Measurements from ENCODE around the gene TBPL1.
"Not testable (repeated sequence)": the region's sequence is repeated elsewhere in the genome, so short reads cannot be mapped to it uniquely, and the experiment has no call there.

Gene TBPL1

DNA sequence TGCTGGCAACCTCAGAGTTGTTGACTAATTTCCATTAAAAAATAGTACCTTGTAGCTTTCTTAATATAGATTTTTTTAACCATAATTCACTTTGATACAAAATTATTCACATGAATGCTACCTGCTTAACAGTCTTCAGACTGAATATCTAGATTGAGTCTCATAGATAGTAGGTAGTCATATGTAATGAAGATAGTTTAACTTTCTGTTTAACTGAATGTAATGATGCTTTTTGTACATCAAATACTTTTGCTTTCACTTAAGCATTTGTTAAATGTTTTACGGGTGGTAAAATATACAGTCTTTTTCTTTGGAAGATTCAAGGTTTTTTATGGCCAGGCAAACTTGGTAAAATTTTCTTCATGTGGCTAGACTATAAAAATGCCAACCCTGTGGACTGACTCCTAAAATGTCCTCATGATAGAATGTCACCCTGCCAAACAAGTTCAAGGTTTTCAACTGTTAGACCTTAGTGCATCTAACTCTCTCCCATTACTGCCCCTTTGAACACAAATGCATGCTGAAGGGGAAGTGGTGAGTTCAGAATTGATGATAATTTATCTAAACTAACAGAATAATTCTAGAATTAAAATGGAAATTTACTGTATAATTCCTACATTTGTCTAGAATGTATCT, 16.4 kb downstream of the TBPL1 start:
- in situ Hi-C loops (cut with HindIII; ENCODE audit: low pct_unique_long_range_greater_than_20kb, low sequenced_read_pairs) = no loop called here
- no peak for TF ChIP-seq JUND (IDR thresholded peaks at IDR 0.05; ENCODE audit: low read depth)
- no peak for DNase-seq (ENCODE audit: low read depth in 1 of 2, low spot score in 1 of 2)

DNA sequence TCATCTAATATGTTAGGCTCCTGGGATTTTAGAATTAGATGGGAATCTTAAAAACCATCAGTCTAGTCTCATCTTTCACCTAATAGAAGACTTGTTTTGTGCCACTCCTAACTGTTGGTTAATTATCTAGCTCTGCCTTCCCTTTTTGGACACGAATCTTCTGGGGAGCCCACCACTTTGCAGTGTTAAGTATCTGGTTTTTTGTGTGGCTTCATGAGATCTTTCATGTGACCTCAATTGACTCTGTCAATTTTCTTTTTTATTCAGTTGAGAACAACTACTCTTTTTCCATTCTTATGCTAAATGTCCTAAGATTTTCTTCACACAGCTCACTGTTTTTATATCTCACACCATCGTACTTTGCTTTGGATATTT, 16.9 kb downstream of the TBPL1 start:
- in situ Hi-C loops (cut with HindIII; ENCODE audit: low pct_unique_long_range_greater_than_20kb, low sequenced_read_pairs) = no loop called here
- TF ChIP-seq JUND (IDR thresholded peaks at IDR 0.05; ENCODE audit: low read depth) = no peak
- no peak for DNase-seq (ENCODE audit: low read depth in 1 of 2, low spot score in 1 of 2)

DNA sequence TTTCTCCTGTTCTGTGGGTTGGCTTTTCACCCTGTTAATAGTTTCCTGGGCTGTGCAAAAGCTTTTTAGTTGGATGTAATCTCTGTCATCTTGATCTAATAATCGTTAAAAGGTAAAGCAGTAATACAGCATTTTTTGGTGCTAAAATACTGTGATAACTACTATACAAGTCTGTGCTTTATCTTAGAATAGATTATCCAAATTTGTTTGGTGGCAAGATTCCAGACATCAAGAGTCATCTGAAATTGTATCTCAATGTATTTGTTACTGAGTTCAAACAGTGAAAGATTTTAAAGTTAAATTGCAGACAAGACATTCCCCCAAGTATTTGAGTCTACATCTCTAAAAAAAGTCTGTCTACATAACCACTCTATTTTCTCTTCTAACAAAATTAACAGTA, 18.8 kb downstream of the TBPL1 start:
- DNase-seq (ENCODE audit: low read depth in 1 of 2, low spot score in 1 of 2) = no peak
- in situ Hi-C loops (cut with HindIII; ENCODE audit: low pct_unique_long_range_greater_than_20kb, low sequenced_read_pairs) = no loop called here
- no peak for TF ChIP-seq JUND (IDR thresholded peaks at IDR 0.05; ENCODE audit: low read depth)

DNA sequence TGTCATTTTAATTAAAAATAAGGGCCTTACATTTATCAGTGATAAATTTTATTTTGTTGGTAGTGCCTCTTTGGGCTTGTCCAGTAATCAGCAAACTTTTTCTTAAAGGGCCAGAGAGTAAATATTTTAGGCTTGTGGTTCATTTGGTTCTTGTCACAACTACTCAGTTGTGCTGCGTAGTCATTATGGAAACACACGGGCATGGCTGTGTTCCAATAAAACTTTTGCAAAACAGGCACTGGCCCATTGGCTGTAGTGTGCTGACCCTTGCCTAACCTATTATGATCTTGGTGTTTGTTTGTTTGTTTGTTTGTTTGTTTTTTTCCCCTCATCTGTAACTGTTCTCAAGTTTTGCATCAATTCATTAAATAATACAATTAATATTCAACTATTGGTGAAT, 19.4 kb downstream of the TBPL1 start:
- no peak for TF ChIP-seq JUND (IDR thresholded peaks at IDR 0.05; ENCODE audit: low read depth)
- no peak for DNase-seq (ENCODE audit: low read depth in 1 of 2, low spot score in 1 of 2)
- in situ Hi-C loops (cut with HindIII; ENCODE audit: low pct_unique_long_range_greater_than_20kb, low sequenced_read_pairs) = no loop called here

DNA sequence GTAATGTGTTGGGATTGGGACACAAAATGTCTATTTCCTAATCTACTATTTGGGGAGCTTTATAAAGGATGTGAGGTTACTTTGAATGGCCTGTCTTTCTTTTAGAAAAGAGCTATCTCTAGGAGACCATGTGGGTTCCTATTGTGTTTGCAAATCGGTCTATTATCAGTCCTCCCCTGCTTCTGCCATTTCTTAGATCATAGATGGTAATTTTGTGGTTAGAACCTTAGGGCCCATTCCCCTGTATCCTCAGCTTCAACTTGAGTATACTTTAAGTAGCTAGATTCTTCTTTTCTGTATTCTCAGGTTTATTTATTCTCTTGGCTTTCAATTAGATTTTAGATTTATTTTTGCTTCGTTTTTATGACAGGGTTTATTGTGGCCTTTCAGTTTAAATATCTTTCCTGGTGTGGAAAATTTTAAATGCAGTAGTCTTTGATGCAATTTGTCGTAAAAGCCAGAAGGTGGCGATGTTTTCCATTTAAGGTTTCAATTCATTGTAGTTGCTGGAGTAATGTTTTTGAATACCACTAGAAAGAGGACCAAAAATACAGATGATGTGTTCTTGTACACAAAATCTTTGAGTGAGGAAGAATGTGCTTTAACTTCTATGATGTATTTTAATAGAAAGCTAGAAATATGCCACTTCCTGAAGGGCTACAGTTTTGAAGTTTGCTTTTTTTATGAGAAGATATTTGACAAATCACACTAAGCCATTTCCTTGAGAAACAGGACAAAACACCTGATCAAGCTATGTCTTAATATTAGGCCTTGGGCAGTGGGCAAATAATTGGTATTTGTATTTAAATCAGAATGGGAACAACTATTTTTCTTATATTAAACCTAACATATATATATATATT, 20.3 kb downstream of the TBPL1 start:
- no peak for TF ChIP-seq JUND (IDR thresholded peaks at IDR 0.05; ENCODE audit: low read depth)
- in situ Hi-C loops (cut with HindIII; ENCODE audit: low pct_unique_long_range_greater_than_20kb, low sequenced_read_pairs) = no loop called here
- DNase-seq (ENCODE audit: low read depth in 1 of 2, low spot score in 1 of 2) = peak; percentile 16 to 52

DNA sequence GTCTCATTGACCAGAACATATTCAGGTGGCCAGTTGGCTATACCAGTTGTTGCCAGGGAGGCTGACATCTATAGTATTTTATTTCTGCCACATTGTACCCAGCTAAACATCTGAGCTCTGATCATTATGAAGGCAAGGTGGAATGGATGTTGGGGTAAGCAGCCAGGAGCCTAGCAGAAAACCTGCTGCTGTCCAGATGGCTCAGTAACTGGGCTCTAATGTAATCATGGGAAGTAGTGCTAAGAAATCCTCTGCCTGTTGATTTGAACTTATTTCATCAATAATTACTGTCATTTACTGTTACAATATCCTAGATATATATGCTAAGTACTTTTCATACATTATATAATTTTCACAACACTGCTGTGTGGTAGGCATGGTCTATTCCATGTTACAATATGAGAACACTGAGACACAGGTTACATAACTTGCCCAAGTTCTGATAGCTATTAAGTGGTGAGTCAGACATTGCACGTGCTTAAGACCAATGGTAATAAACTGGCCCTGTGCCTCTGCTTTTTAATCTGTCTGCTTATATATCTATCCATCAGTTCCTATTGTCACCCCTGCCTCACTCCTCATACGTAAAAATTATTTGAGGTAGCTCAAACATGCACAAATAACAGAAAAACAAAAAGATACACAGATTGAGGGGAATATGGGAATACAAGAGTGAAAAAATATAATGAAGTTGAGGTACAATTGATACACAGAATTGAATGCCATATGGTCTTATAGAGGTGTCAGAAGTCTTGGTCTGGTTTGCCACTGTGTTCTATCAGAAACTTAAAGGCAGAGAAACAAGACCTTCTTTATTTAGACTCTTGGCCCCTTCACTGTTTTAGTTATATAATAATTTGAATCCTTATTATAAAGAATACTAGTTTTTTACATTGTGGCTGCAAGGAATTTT, 25.2 kb downstream of the TBPL1 start:
- TF ChIP-seq JUND (IDR thresholded peaks at IDR 0.05; ENCODE audit: low read depth) = no peak
- no peak for DNase-seq (ENCODE audit: low read depth in 1 of 2, low spot score in 1 of 2)
- in situ Hi-C loops (cut with HindIII; ENCODE audit: low pct_unique_long_range_greater_than_20kb, low sequenced_read_pairs) = no loop called here

DNA sequence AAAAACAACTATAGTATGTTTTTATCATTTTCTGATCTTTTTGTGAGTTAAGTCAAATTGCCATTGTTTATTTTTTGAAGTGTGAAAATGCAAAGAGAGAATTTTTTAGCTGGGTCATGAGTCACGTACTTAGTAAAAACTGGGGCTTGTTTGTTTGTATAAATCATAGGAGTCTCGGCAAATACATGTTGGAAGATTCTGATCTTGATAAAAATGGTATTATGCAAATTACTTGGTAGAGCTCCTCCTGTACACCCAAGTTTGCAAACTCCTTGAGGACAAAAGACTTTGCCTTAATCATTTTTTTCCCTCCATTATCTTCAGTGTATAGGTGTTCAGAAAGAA, 25.8 kb downstream of the TBPL1 start:
- DNase-seq (ENCODE audit: low read depth in 1 of 2, low spot score in 1 of 2) = no peak
- in situ Hi-C loops (cut with HindIII; ENCODE audit: low pct_unique_long_range_greater_than_20kb, low sequenced_read_pairs) = no loop called here
- no peak for TF ChIP-seq JUND (IDR thresholded peaks at IDR 0.05; ENCODE audit: low read depth)

DNA sequence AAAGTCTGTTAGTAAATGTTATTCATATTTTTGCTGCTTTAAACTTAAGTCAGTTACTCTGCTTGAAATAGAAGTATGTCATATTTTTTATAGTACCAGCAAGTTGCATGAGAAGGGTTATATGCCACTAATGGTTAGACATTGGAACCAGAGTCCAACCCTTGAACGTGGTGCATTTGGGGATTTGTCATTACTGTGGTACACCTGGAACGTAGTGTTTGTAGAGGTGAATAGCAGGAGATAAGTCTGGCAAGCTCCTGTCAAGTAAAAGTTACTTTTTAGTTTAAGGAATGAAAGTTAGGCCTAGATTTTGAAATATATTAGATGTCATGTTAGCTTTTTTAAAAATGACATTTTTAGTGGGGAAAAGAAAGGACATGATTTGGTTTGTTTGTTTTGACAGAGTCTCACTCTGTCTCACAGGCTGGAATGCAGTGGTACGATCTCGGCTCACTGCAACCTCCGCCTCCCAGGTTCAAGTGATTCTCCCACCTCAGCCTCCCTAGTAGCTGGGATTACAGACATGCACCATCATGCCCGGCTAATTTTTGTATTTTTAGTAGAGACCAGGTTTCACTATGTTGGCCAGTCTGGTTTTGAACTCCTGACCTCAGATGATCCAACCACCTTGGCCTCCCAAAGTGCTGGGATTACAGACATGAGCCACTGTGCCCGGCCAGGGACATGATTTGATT, 26.4 kb downstream of the TBPL1 start:
- in situ Hi-C loops (cut with HindIII; ENCODE audit: low pct_unique_long_range_greater_than_20kb, low sequenced_read_pairs); DNase-seq (ENCODE audit: low read depth in 1 of 2, low spot score in 1 of 2): not testable (repeated sequence)

DNA sequence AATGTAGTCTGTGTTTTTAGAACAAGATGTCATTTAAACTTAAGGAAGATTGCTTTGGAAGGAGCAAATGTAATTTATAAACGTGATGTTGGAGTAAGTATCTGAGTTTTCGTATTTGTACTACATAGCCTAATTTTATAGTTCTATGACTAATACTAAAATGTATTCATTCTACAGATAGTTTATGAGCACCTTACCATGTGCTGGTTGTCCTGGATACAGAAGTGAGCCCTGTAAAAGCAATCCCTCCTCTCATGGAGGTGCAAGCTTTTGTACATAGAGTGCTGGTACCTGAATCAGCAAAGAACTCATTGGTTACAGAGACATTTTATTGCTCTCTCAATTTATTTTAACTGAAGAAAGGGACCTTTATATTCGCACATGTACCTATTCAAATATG, 27.1 kb downstream of the TBPL1 start:
- TF ChIP-seq JUND (IDR thresholded peaks at IDR 0.05; ENCODE audit: low read depth) = no peak
- DNase-seq (ENCODE audit: low read depth in 1 of 2, low spot score in 1 of 2) = no peak
- in situ Hi-C loops (cut with HindIII; ENCODE audit: low pct_unique_long_range_greater_than_20kb, low sequenced_read_pairs) = no loop called here

DNA sequence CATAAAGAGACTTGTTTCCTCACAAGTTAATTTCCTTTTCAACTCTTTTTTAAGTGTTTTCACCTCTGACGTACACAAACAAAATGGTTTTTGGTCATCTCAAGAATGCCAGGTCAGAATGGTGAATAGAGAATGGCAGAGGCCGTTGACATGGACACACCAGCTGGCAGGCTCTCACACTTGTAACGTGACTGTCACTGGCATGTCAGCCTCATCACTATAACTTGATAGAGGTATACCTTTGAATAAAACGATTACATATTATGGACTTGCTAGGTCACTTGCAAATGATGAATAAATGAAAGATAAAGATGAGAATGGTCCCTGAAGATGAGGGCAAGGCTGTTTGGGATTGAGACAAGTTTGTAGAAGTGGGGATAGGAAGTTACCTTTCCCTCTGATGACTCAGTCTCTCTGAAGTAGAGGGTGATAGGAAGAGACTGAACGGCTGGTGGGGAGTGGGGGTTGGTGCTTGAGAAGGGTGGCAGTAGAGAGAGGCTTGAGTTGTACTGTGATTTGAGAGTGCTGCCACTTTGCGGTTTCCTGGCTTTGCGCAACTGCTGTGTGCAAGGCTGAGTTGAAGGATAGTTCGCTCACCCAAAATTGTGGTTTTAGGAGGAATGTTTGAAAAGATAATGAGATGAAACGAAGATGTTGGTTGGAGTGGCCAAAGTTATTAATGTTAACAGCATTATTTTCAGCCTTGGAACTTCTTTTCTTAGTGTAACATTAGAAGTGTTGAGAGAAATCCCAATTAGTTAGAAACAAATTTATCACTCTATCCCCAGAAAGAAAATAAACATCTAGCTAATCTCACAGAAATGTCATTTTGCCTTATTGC, 30.3 kb downstream of the TBPL1 start:
- no peak for DNase-seq (ENCODE audit: low read depth in 1 of 2, low spot score in 1 of 2)
- no peak for TF ChIP-seq JUND (IDR thresholded peaks at IDR 0.05; ENCODE audit: low read depth)
- in situ Hi-C loops (cut with HindIII; ENCODE audit: low pct_unique_long_range_greater_than_20kb, low sequenced_read_pairs) = no loop called here

DNA sequence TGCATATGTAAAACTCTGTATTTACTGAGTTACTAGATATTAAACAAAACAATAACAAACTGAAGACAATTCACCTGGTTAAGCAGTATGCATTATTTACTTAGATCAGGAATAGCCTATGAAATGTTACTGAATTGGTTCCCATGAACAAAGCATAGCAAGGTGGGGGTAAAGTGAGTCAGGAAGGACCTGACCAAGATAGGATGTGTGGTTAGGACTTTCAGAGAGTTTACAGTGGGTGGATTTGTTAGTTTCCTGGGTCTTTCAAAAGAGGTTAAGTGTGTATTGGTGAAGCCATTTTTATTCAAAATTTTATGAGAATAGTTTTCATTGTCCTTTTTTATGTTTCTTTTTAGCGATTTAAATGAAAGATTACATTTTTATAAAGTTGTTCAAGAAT, 32.9 kb downstream of the TBPL1 start:
- in situ Hi-C loops (cut with HindIII; ENCODE audit: low pct_unique_long_range_greater_than_20kb, low sequenced_read_pairs) = no loop called here
- no peak for DNase-seq (ENCODE audit: low read depth in 1 of 2, low spot score in 1 of 2)
- TF ChIP-seq JUND (IDR thresholded peaks at IDR 0.05; ENCODE audit: low read depth) = no peak

DNA sequence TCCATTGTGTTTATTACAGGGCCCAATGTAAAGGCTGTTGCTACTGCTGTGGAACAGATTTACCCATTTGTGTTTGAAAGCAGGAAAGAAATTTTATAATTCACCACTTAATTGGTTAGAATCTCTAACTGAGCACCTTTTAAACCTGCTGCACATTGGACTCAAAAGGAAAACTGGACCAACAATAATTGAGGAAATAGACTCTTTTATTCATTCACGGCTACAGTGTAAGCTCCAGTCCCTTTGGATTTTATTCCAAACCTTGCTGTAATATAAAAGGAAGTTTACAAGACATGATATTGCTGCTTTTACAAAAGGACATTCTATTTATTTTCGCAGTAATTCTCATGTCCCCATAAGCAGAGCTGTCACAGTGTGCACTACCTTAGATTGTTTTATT, 33.9 kb downstream of the TBPL1 start:
- in situ Hi-C loops (cut with HindIII; ENCODE audit: low pct_unique_long_range_greater_than_20kb, low sequenced_read_pairs) = no loop called here
- DNase-seq (ENCODE audit: low read depth in 1 of 2, low spot score in 1 of 2) = no peak
- no peak for TF ChIP-seq JUND (IDR thresholded peaks at IDR 0.05; ENCODE audit: low read depth)
